Effector memory CD4-positive, alpha-beta T cell (primary cell): ENCODE data around the gene CFP.

Source experiments
- DNase-seq, 3 donors: peaks; one replicate each; pipeline ENCODE4 v3.0.0-alpha.2; 2020
- H3K27ac ChIP-seq: 2 replicates; pipeline ENCODE4 v1.7.0; 2013; ENCODE audit warnings: mild to moderate bottlenecking, low read length, moderate library complexity; ENCODE audit not compliant: insufficient read depth, poor library complexity, severe bottlenecking
- H3K27me3 ChIP-seq: replicated peaks from 2 replicates; pipeline ENCODE4 v1.7.0; 2013; ENCODE audit warnings: mild to moderate bottlenecking, low read length; ENCODE audit not compliant: insufficient read depth, control insufficient read depth, poor library complexity, severe bottlenecking
- H3K36me3 ChIP-seq: 2 replicates; pipeline ENCODE4 v1.7.0; 2013; ENCODE audit warnings: mild to moderate bottlenecking, low read length, moderate library complexity; ENCODE audit not compliant: control insufficient read depth, insufficient read depth
- H3K4me1 ChIP-seq: 2 replicates; pipeline ENCODE4 v1.7.0; 2013; ENCODE audit warnings: low read length, mild to moderate bottlenecking; ENCODE audit not compliant: control insufficient read depth, insufficient read depth, poor library complexity, severe bottlenecking
- H3K4me3 ChIP-seq: 2 replicates; pipeline ENCODE4 v1.7.0; 2013; ENCODE audit warnings: low read length, low read depth, mild to moderate bottlenecking; ENCODE audit not compliant: insufficient read depth, poor library complexity, severe bottlenecking
- H3K9me3 ChIP-seq: 2 replicates; pipeline ENCODE4 v1.7.0; 2013; ENCODE audit warnings: mild to moderate bottlenecking, low read length, moderate library complexity; ENCODE audit not compliant: control insufficient read depth

The CFP gene

DNA sequence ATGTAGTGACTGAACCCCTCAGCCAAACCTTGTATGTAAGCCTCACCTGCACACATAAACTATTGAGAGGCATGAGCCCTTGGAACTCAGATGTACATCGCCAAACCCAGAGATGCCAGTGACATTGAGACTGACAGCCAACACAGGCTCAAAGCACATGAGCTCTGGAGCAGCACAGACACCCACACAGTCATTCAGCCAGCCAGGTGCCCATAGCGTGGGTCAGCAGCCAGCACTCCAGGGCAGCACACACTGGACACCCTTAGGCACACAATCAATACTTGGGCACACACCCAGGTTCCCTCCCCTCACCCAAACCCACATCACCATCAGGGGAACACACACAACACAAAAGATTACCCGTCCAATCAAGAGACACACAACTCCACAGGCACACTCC lies 51.8 kb downstream of the CFP start:
- H3K9me3 ChIP-seq, result no peaks in the 10 kb centered on the region
- no peak overlapping the region for H3K4me3 ChIP-seq
- DNase-seq, result no peak
- no peaks in the 10 kb centered on the region for H3K27me3 ChIP-seq
- H3K4me1 ChIP-seq, result peaks cover 4% of the 10 kb centered on the region
- H3K36me3 ChIP-seq, result no peaks in the 10 kb centered on the region
- no peak overlapping the region for H3K27ac ChIP-seq

DNA sequence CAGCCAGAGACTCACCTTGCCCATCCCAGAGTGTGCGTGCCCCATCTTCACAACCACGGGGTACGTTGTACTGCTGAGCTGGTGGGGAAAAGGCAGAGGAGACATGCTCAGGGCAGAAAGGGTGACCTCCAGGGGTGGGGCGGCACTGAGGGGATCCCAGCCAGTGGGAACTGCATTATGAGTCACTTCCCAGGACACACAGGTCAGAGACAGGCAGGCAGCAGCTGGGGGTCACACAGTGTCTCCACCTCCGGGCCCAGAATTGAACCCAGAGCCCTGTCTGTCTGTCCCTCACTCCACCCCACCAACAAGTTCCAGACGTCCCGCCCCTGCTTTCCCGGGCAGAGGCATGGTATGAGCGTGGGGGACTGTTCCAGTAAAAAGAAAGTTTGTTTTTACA lies 52.3 kb downstream of the CFP start:
- Histone ChIP-seq H3K4me3 (no peak overlapping the region), H3K36me3 (no peaks in the 10 kb centered on the region), H3K27ac (no peak overlapping the region), H3K4me1 (peaks cover 4% of the 10 kb centered on the region), H3K27me3 (no peaks in the 10 kb centered on the region), H3K9me3 (no peaks in the 10 kb centered on the region)
- no peak for DNase-seq

DNA sequence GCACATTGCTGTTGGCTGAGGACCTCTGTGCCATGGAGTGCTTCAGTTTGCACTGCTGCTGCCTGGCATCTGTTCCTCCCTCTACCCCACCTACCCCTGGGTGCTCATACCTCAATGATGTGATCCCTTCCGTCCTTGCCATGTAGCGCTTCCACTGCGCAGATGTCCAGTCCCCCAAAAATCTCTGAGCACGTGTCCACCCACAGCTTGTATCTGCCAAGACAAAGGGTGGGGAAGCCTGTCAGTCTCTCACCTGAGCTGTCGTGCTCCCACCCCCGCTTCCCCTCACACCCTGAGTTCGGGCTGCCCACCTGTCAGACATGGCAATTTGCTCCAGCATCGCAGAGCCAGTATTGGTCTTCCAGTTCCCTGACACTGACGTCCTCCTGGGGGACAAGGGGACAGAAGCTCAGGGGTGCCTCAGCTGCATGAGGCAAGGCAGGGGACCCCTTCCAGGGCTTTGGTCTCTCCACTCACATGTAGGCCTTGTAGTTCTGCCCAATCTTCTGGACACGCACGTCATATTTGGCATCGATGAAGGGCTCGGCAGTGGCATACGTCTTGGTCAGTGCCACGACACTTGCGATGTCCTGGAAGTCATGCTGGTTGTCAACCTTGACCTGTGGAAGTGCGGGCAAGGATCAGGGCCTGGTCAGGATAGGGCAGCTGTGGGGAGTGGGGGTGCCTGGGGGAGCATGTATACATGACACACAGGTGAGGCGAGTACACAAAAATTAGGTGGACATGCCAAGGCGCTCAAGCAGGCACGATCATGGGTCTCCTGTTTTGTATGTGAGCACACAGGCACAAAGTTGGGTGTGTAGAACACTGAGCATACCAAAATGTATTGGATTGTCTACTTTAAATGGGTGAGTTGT lies 53.5 kb downstream of the CFP start:
- Histone ChIP-seq H3K27me3 (no peaks in the 10 kb centered on the region), H3K36me3 (peaks cover 2% of the 10 kb centered on the region), H3K4me1 (no peaks in the 10 kb centered on the region), H3K27ac (no peak overlapping the region), H3K4me3 (no peak overlapping the region), H3K9me3 (no peaks in the 10 kb centered on the region)
- no peak for DNase-seq

DNA sequence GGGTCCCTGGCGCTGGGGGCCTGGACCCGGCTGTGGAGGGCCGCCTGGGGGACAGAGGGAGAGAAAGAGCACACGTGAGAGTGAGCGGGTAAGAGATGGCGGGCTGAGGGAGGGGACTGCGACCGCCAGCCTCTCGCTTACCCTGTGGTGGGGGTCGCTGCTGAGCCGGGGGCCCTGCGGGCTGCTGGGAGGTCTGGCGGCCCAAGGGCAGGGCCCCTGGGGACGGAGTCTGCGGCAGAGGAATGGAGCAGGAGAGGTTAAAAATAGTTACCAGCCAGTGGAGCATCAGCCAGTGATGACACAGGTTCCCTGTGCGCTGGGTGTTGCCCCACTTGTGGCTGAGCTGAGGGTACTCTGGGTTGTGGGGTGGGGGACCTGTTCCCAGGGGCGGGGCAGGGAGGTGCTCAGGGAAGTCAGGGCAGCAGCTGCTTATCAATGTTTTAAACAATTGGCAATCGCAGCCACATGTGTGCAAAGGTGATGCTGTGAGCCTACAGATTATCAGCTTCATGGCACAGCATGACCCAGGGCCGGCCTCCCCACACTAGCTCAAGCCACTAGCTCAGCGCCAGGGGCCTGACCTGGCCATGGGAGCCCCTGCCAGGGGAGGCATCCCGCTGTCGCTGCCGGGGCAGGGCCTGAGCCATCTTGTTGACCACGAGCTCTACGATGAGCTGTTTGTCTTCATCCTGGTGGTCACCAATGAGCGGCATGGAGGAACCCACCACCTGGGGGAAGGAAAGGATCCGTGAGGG lies 55.0 kb downstream of the CFP start:
- Histone ChIP-seq H3K4me1 (no peaks in the 10 kb centered on the region), H3K27ac (no peak overlapping the region), H3K9me3 (no peaks in the 10 kb centered on the region), H3K36me3 (peaks cover 14% of the 10 kb centered on the region), H3K27me3 (no peaks in the 10 kb centered on the region), H3K4me3 (no peak overlapping the region)
- no peak for DNase-seq

DNA sequence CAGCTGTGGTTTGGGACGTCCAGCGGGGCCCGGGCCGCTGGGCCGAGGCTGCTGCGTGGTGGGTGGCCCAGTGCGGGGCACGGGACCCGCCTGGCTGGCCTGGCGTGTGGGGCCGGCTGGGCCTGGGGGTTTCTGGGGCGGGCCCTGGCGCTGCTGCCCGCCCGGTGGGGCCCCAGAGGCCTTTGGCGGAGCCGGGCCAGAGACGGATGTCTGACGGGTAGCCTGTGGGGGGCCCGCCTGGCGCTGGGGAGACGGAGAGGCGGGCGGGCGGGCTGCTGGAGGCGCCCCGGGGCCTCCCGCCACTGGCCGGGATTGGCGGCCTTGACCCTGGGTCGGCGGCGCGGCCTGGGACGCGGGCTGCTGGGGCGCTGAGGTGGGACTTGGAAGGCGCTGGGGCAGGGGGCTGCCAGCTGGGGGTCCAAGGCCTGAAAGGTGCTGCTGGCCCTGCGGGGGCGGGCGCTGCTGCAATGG lies 55.6 kb downstream of the CFP start:
- H3K4me3 ChIP-seq, result no peak overlapping the region
- DNase-seq, result no peak
- no peaks in the 10 kb centered on the region for H3K9me3 ChIP-seq

DNA sequence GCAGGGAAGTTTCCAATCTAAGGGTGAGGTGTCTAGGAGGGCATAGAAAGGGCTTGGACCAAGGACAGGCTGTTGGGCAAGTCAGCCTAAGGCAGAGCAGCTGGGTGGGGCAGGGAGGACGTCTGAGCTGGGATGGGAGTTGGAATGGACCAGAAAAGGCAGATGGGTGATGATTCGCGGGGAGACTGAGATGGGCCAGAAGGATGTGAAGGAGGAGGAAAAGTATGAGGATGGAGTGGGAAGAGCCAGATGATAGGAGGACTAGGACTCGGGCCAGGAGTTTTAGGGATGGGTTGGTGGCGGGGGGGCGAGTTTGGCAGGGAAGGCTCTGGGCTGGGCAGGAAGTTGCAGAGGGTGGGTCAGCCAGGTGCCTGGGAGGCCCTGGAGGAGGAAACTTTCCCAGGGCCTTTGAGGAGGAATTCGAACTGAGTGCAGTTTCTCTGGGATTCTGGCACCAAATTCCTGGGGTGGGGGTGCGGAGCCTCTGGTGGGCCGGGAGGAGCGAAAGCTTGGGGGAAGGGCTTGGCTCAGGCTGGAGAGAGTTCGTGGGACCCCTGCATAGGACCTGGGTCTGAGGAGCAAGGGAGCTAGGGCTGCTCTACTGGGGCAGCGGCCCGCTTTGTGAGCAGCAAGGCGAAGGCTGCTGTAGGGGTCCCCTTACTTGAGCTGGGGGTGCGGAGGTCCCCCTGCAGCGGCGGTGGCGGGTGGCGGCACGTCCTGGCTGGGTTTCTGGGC lies 56.2 kb downstream of the CFP start:
- Histone ChIP-seq H3K9me3 (no peaks in the 10 kb centered on the region), H3K36me3 (peaks cover 21% of the 10 kb centered on the region), H3K27ac (no peak overlapping the region), H3K27me3 (no peaks in the 10 kb centered on the region), H3K4me3 (no peak overlapping the region), H3K4me1 (no peaks in the 10 kb centered on the region)
- no peak for DNase-seq

More for the DNA sequence above, 55.6 kb downstream of the CFP start:
- Histone ChIP-seq H3K36me3 (peaks cover 19% of the 10 kb centered on the region), H3K27ac (no peak overlapping the region), H3K4me1 (no peaks in the 10 kb centered on the region), H3K27me3 (no peaks in the 10 kb centered on the region)
